ENCODE measurements around the gene ADAR.

The ADAR gene

DNA sequence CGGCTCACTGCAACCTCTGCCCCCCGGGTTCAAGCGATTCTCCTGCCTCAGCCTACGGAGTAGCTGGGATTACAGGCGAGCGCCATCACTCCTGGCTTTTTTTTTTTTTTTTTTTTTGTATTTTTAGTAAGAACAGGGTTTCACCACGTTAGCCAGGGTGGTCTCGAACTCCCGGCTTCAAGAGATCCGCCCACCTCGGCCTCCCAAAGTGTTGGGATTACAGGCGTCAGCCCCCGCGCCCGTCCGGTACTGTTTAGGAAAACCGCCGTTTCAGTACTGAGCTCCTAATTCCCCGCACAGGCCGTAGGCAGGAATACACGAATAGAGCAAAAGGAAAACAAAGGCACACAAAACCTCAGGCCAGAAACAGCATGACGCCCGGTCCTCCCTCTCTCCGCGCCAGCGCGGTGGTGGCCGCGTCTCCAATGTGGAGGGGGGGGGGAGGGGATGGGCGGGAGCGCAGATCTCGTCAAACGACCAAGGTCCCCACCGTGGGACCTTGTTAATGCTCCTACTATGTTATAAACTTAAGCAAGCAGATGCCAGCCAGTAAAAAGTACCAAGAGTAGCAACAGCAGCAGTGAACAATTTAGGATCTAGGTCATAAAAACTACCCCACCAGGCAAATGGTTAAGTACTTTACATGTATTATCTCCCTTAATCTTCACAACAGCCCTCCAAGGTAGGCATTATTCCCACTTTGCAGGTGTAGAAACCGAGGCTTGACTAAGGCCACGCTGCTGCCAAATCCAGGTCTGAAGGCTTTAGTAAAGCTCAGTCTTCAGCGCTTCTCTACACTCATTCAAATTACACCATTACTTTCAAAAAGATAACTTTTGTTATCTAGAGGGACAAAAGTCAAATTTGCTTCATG lies 648 bp upstream of the ADAR start:
- ATAC-seq: peak; percentile 78

DNA sequence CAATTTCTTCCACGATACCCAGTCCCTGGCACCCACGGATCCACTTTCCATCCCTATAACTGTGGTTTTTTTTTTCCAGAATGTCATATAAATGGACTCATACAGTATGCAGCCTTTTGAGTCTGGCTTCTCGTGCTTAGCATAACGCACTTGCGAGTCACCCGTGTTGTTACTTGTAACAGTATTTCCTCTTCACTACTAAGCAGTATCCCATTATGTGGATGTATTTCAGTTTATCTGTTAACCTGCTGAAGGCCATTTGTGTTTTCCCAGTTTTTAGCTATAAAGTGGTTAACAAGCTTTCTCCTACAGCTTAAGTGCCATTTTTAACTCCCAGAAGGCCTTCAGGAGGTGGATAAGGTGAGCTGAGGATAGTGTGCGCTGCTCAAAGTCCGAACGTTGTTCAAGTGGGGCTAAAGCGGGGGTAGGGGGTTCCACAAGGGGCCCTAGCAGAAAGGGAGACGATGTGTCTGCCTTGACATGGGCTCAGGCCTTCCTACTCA lies 829 bp downstream of the ADAR start:
- TF ChIP-seq, protein P1, sequence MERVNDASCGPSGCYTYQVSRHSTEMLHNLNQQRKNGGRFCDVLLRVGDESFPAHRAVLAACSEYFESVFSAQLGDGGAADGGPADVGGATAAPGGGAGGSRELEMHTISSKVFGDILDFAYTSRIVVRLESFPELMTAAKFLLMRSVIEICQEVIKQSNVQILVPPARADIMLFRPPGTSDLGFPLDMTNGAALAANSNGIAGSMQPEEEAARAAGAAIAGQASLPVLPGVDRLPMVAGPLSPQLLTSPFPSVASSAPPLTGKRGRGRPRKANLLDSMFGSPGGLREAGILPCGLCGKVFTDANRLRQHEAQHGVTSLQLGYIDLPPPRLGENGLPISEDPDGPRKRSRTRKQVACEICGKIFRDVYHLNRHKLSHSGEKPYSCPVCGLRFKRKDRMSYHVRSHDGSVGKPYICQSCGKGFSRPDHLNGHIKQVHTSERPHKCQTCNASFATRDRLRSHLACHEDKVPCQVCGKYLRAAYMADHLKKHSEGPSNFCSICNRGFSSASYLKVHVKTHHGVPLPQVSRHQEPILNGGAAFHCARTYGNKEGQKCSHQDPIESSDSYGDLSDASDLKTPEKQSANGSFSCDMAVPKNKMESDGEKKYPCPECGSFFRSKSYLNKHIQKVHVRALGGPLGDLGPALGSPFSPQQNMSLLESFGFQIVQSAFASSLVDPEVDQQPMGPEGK (CRISPR knock-in tag; IDR thresholded peaks at IDR 0.05; ENCODE audit: borderline replicate concordance): no peak
- TF ChIP-seq ZNF70 (CRISPR knock-in tag; IDR thresholded peaks at IDR 0.05): no peak
- no peak for TF ChIP-seq CSDC2 (CRISPR knock-in tag; IDR thresholded peaks at IDR 0.05)
- no peak for TF ChIP-seq ZNF565 (CRISPR knock-in tag; conservative IDR thresholded peaks at IDR 0.05; ENCODE audit: low read depth)
- no peak for TF ChIP-seq ARNTL (CRISPR knock-in tag; IDR thresholded peaks at IDR 0.05; ENCODE audit: borderline replicate concordance, low read depth)
- peak; percentile 47 for ATAC-seq

More for the DNA sequence above, 648 bp upstream of the ADAR start:
- TF ChIP-seq TCF4 (CRISPR knock-in tag; IDR thresholded peaks at IDR 0.05; ENCODE audit: borderline replicate concordance): no peak
- TF ChIP-seq, protein P1 (CRISPR knock-in tag; IDR thresholded peaks at IDR 0.05; ENCODE audit: borderline replicate concordance): no peak
- TF ChIP-seq ESRRG (CRISPR knock-in tag; IDR thresholded peaks at IDR 0.05): no peak
- TF ChIP-seq ARNTL (CRISPR knock-in tag; IDR thresholded peaks at IDR 0.05; ENCODE audit: borderline replicate concordance, low read depth): no peak
- TF ChIP-seq OSR1 (CRISPR knock-in tag; IDR thresholded peaks at IDR 0.05): no peak
- no peak for TF ChIP-seq TOX (CRISPR knock-in tag; IDR thresholded peaks at IDR 0.05; ENCODE audit: borderline replicate concordance)
- TF ChIP-seq, protein P2, sequence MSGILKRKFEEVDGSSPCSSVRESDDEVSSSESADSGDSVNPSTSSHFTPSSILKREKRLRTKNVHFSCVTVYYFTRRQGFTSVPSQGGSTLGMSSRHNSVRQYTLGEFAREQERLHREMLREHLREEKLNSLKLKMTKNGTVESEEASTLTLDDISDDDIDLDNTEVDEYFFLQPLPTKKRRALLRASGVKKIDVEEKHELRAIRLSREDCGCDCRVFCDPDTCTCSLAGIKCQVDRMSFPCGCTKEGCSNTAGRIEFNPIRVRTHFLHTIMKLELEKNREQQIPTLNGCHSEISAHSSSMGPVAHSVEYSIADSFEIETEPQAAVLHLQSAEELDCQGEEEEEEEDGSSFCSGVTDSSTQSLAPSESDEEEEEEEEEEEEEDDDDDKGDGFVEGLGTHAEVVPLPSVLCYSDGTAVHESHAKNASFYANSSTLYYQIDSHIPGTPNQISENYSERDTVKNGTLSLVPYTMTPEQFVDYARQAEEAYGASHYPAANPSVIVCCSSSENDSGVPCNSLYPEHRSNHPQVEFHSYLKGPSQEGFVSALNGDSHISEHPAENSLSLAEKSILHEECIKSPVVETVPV (CRISPR knock-in tag; IDR thresholded peaks at IDR 0.05): no peak
- TF ChIP-seq BACH2 (CRISPR knock-in tag; IDR thresholded peaks at IDR 0.05; ENCODE audit: borderline replicate concordance): no peak
- no peak for TF ChIP-seq ZNF8 (CRISPR knock-in tag; IDR thresholded peaks at IDR 0.05)

DNA sequence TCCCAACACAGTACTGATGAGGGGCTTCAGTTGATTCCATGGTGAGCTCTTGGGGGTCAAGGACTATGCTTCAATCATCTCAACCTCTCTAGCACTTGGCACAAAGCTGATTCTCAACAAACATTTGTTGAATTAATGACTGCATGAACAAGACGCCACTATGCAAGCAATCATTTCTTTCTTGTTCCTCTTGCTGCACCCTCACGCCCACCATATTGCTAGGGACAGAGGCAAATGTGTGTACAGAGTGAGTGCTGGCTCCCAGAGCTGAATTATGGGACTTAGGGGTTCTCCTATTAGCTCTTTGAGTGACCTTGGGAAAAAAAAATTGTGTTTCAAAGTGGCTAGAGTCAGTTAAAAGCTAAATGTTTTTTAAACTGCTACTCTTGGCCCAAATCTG lies 2.5 kb downstream of the ADAR start:
- no peak for TF ChIP-seq BACH2 (CRISPR knock-in tag; IDR thresholded peaks at IDR 0.05; ENCODE audit: borderline replicate concordance)
- TF ChIP-seq RARB (CRISPR knock-in tag; IDR thresholded peaks at IDR 0.05): no peak
- no peak for ATAC-seq

DNA sequence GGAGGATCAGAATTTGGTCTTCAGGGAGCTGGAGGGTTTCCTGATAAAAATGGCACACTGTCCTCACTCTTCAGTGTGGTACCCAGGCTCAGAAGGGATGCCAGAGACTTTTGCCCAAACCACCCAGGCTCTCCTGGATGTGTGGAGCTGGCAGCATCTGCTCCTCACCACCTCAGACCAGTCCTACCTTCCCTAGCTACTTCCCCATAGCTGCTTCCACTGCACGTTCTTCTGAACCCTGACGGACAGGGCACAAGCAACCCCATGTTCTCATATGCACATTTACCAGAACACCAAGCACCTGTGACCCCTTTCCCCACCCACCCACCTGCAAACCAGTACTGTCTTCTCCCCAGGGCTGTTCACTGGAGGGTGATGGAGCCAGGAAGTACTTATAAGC lies 4.7 kb downstream of the ADAR start:
- no peak for ATAC-seq
- TF ChIP-seq PPARA (CRISPR knock-in tag; IDR thresholded peaks at IDR 0.05; ENCODE audit: borderline replicate concordance) (no peak), CSDC2 (CRISPR knock-in tag; IDR thresholded peaks at IDR 0.05) (no peak), GLIS3 (CRISPR knock-in tag; IDR thresholded peaks at IDR 0.05) (no peak), ISL1 (CRISPR knock-in tag; IDR thresholded peaks at IDR 0.05) (no peak), OSR1 (CRISPR knock-in tag; IDR thresholded peaks at IDR 0.05) (no peak), ZFP3 (CRISPR knock-in tag; IDR thresholded peaks at IDR 0.05) (no peak), TOX (CRISPR knock-in tag; IDR thresholded peaks at IDR 0.05; ENCODE audit: borderline replicate concordance) (no peak), ZNF70 (CRISPR knock-in tag; IDR thresholded peaks at IDR 0.05) (no peak), ZC3H10 (CRISPR knock-in tag; IDR thresholded peaks at IDR 0.05) (no peak), ZNF8 (CRISPR knock-in tag; IDR thresholded peaks at IDR 0.05) (no peak), ESRRG (CRISPR knock-in tag; IDR thresholded peaks at IDR 0.05) (no peak), ARNTL (CRISPR knock-in tag; IDR thresholded peaks at IDR 0.05; ENCODE audit: borderline replicate concordance, low read depth) (no peak), TCF4 (CRISPR knock-in tag; IDR thresholded peaks at IDR 0.05; ENCODE audit: borderline replicate concordance) (no peak), SNAI2 (CRISPR knock-in tag; IDR thresholded peaks at IDR 0.05) (no peak), ZFP30 (CRISPR knock-in tag; IDR thresholded peaks at IDR 0.05) (no peak)
- TF ChIP-seq, protein P1 (CRISPR knock-in tag; IDR thresholded peaks at IDR 0.05; ENCODE audit: borderline replicate concordance): no peak
- TF ChIP-seq, protein P3, sequence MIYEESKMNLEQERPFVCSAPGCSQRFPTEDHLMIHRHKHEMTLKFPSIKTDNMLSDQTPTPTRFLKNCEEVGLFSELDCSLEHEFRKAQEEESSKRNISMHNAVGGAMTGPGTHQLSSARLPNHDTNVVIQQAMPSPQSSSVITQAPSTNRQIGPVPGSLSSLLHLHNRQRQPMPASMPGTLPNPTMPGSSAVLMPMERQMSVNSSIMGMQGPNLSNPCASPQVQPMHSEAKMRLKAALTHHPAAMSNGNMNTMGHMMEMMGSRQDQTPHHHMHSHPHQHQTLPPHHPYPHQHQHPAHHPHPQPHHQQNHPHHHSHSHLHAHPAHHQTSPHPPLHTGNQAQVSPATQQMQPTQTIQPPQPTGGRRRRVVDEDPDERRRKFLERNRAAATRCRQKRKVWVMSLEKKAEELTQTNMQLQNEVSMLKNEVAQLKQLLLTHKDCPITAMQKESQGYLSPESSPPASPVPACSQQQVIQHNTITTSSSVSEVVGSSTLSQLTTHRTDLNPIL (CRISPR knock-in tag; IDR thresholded peaks at IDR 0.05; ENCODE audit: low read depth): no peak
- TF ChIP-seq, protein P4, sequence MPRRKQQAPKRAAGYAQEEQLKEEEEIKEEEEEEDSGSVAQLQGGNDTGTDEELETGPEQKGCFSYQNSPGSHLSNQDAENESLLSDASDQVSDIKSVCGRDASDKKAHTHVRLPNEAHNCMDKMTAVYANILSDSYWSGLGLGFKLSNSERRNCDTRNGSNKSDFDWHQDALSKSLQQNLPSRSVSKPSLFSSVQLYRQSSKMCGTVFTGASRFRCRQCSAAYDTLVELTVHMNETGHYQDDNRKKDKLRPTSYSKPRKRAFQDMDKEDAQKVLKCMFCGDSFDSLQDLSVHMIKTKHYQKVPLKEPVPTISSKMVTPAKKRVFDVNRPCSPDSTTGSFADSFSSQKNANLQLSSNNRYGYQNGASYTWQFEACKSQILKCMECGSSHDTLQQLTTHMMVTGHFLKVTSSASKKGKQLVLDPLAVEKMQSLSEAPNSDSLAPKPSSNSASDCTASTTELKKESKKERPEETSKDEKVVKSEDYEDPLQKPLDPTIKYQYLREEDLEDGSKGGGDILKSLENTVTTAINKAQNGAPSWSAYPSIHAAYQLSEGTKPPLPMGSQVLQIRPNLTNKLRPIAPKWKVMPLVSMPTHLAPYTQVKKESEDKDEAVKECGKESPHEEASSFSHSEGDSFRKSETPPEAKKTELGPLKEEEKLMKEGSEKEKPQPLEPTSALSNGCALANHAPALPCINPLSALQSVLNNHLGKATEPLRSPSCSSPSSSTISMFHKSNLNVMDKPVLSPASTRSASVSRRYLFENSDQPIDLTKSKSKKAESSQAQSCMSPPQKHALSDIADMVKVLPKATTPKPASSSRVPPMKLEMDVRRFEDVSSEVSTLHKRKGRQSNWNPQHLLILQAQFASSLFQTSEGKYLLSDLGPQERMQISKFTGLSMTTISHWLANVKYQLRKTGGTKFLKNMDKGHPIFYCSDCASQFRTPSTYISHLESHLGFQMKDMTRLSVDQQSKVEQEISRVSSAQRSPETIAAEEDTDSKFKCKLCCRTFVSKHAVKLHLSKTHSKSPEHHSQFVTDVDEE (CRISPR knock-in tag; IDR thresholded peaks at IDR 0.05): no peak
